Lower lobe of right lung (tissue), 2 donors: Measurements from ENCODE around the gene OCLN. TPM values are rescaled to one million over a fixed set of nuclear protein-coding genes. Genes with fewer than 3 reads are reported as not detected.
A peak's percentile ranks its signal among the peaks of the same experiment; 100 is the strongest.
"Not testable (repeated sequence)": the region's sequence is repeated elsewhere in the genome, so short reads cannot be mapped to it uniquely, and the experiment has no call there.

Experiments used
- ATAC-seq, 2 donors: fragments of 200-7000 bp; cut with Tn5 transposase; one replicate each; pipeline ENCODE4 v1.9.1; 2020 to 2022; ENCODE audit warnings: mild to moderate bottlenecking in 2 of 2, moderate library complexity in 2 of 2
- DNase-seq: peaks from one replicate; pipeline ENCODE4 v3.0.0-alpha.2; 2020
- H3K27ac ChIP-seq: fragments of 200-600 bp; one replicate; pipeline ENCODE4 v1.8.0; 2022
- H3K27me3 ChIP-seq: fragments of 200-600 bp; one replicate; pipeline ENCODE4 v1.8.0; 2022; ENCODE audit warnings: low read depth
- H3K36me3 ChIP-seq: fragments of 200-600 bp; one replicate; pipeline ENCODE4 v1.8.0; 2022; ENCODE audit warnings: mild to moderate bottlenecking
- H3K4me1 ChIP-seq: fragments of 200-600 bp; one replicate; pipeline ENCODE4 v1.8.0; 2022
- H3K4me3 ChIP-seq: fragments of 200-600 bp; one replicate; pipeline ENCODE4 v1.8.0; 2022; ENCODE audit warnings: mild to moderate bottlenecking
- H3K9me3 ChIP-seq: fragments of 200-600 bp; one replicate; pipeline ENCODE4 v1.8.0; 2022
- CTCF ChIP-seq: fragments of 200-600 bp; IDR thresholded peaks from one replicate; pipeline ENCODE4 v1.8.0; 2022; ENCODE audit warnings: antibody characterized with exemption, mild to moderate bottlenecking
- intact Hi-C: fragments of 100-400 bp; cut with DNase I; formaldehyde crosslinking; loops from one replicate; pipeline ENCODE4 v1.11.0; 2022
- total RNA-seq: library from RNA; stranded (reverse); fragmentation: NEBNext Ultra II Directional; extraction: Animal tissue kit (Norgen Biotek cat#: 25700); gene quantifications from one replicate; pipeline ENCODE4 v1.2.1, GENCODE V29; 2021
- donor health status: DM: no; HTN: yes; CAD: no; lungs with severe emphysema.

OCLN gene
- total RNA-seq, 1 donor from 2014 or later: 121 TPM

DNA sequence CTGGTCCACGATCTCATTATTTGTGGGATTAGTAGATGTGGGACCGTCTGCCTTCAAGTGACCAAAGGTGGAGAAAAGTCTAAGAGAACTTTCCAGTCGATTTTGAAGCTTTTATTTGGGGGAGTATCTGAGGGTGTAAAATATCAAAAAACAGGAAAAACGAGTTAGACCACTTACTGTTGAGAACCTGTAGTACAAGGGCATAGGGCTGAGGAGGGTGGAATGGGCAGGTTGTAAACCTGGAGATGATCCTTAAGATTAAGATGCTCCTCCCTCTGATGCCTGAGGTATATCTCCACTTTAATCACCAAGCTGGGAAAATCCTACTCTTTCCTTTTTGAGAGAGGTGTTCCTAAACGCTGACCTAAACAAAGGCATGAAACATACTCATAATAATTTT is 35.4 kb downstream of the OCLN start:
- peak; percentile 72 to 82 for ATAC-seq
- DNase-seq: no peak
- H3K4me3 ChIP-seq: no peak overlapping the region
- H3K4me1 ChIP-seq: peaks cover 39% of the 10 kb centered on the region
- H3K27me3 ChIP-seq: no peaks in the 10 kb centered on the region
- no peak overlapping the region for H3K27ac ChIP-seq
- intact Hi-C loops: no loop called here
- H3K36me3 ChIP-seq: no peaks in the 10 kb centered on the region
- no peaks in the 10 kb centered on the region for H3K9me3 ChIP-seq
- TF ChIP-seq CTCF: no peak

- no peak for ATAC-seq
- intact Hi-C loops: no loop called here
- DNase-seq: no peak
- H3K4me3 ChIP-seq: no peak overlapping the region
- TF ChIP-seq CTCF: no peak
- H3K4me1 ChIP-seq: peaks cover 39% of the 10 kb centered on the region
- H3K27ac ChIP-seq: no peak overlapping the region
- no peaks in the 10 kb centered on the region for H3K36me3 ChIP-seq
- H3K27me3 ChIP-seq: no peaks in the 10 kb centered on the region
- no peaks in the 10 kb centered on the region for H3K9me3 ChIP-seq
Observed at GRCh38 chr5:69528609-69529008, 36.0 kb downstream of the OCLN start.

DNA sequence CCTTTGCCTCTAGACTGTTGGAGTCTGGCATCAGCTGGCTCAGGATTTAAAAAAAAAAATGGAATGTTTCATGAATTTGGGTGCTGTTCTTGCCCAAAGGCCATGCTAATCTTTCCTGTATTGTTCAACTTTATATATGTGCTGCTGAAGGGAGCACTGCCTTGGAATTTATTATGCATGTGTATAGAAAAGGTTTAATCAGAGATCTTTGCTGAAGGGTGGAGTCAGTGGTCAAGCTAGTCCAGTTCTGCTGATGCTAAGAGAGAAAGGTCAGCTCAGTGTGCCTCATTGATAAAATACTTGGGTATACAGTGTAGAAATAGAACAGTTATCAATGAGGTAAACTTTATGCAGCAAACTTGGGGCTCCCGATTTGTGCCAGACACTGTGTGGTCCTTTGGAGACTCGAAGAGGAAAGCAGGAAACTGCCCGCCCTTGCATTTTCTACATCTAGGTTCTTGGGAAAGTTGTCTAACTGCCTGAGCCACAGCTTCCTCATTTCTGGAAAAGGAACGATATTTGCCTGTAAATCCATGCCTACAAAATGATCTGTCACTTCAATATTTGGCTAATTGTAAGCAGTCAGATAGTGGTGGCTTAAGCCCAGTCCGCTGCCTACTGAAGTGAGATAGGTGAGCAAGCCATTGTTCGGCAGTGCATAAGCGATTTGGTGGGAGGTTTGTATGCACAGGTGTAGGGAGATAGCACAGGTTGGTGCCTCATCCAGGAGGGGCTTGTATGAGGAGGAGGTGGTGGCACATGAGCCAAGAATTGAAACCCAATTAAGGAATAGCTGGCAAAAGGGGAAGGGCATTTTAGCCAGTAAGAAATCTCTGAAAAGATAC is 38.2 kb downstream of the OCLN start:
- intact Hi-C loops: no loop called here
- Histone ChIP-seq H3K4me1 (peaks cover 39% of the 10 kb centered on the region), H3K36me3 (no peaks in the 10 kb centered on the region), H3K27ac (peak overlapping the region; percentile 25), H3K9me3 (no peaks in the 10 kb centered on the region), H3K4me3 (no peak overlapping the region), H3K27me3 (no peaks in the 10 kb centered on the region)
- TF ChIP-seq CTCF: no peak
- no peak for ATAC-seq
- no peak for DNase-seq

DNA sequence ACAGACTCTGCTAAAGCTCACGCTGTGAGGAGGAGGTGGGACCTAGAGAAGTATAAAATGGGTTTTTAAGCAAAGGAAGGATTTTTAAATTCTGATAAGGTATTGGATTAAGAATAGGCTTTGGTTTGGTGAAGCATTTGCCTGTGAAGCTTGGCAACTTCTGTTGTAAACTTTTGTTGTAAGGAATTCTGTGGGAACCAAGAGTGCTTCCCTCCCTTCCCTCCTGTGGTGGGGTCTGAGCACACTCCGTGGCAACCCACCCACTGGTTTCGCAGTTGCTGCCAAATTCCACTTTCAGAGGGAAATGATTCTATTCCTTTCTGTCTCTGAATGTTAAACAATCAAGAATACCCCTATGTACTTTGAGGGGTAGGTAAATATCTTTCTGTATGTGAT is 38.8 kb downstream of the OCLN start:
- Histone ChIP-seq H3K27ac (peak overlapping the region; percentile 25), H3K36me3 (no peaks in the 10 kb centered on the region)

GRCh38 chr5:69537911-69538310 is 45.3 kb downstream of the OCLN start:
- H3K36me3 ChIP-seq, H3K9me3 ChIP-seq, intact Hi-C loops, H3K4me3 ChIP-seq, DNase-seq, ATAC-seq, H3K4me1 ChIP-seq, H3K27ac ChIP-seq, H3K27me3 ChIP-seq: not testable (repeated sequence)

More for the DNA sequence above, 38.8 kb downstream of the OCLN start:
- peaks cover 39% of the 10 kb centered on the region for H3K4me1 ChIP-seq
- ATAC-seq (no peak), DNase-seq (no peak)
- intact Hi-C loops: no loop called here
- H3K4me3 ChIP-seq: no peak overlapping the region
- no peak for TF ChIP-seq CTCF
- no peaks in the 10 kb centered on the region for H3K27me3 ChIP-seq
- H3K9me3 ChIP-seq: no peaks in the 10 kb centered on the region

- H3K27ac ChIP-seq, intact Hi-C loops, H3K27me3 ChIP-seq, H3K36me3 ChIP-seq, ATAC-seq, H3K4me3 ChIP-seq, DNase-seq, H3K9me3 ChIP-seq, H3K4me1 ChIP-seq: not testable (repeated sequence)
Observed at GRCh38 chr5:69538735-69539134, 46.1 kb downstream of the OCLN start.

DNA sequence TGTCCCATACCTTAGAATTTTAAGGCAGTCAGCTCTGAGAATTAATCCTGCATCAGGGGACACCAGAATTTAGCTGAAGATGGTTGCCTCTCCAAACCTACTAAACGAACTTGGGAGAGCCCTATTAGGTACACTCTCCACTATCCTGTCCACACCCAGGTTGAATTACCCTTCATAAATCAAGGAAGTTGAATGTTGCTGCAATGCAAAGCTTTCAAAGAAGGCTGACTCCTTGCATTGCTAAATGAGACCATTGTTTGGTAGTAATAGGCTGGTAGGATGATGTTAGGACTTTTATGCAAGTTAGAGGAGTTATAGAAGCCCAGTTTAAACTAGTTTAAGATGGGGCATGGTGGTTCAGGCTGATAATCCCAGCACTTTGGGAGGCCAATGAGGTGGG is 48.8 kb downstream of the OCLN start:
- ATAC-seq, H3K27me3 ChIP-seq, H3K4me1 ChIP-seq, H3K9me3 ChIP-seq, H3K4me3 ChIP-seq, DNase-seq, intact Hi-C loops, H3K27ac ChIP-seq, H3K36me3 ChIP-seq: not testable (repeated sequence)

DNA sequence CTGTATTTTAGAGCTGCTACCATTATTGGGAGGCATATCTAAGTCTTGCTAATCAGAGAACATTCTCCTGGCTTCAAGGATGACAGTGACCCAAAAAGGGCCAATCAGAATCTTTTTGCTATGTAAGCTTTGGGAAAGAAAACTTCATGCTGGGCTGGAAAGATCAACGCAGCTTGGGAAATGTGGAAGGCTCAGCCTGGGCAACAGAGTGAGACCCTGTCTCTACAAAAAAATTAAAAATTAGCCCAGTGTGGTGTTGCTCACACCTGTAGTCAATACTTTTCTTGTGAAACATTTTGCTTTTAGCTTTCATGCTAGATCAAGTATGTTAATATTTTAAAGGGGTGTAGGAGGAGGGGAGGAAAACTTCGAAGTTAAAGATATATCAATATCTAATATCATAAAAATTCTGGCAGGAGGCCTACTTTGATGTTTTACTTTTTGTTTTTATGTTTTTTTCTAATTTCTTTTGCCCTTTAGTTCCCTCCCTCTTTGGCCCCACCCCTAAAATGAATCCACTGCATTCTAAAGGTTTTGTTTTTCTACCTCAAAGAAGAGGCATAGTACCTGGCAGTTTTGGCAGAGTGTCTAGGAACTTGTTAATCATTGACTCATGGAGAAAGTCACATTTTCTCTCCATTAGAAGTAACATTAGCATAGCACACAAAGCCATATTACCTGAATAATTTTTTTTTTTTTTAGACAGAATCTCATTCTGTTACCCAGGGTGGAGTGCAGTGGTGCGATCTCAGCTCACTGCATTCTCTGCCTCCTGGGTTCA is 50.4 kb downstream of the OCLN start:
- H3K27ac ChIP-seq, H3K4me1 ChIP-seq, DNase-seq, H3K4me3 ChIP-seq, H3K9me3 ChIP-seq, H3K36me3 ChIP-seq, intact Hi-C loops, H3K27me3 ChIP-seq: not testable (repeated sequence)
- peak in 1 of 2 donors; percentile 65 for ATAC-seq

DNA sequence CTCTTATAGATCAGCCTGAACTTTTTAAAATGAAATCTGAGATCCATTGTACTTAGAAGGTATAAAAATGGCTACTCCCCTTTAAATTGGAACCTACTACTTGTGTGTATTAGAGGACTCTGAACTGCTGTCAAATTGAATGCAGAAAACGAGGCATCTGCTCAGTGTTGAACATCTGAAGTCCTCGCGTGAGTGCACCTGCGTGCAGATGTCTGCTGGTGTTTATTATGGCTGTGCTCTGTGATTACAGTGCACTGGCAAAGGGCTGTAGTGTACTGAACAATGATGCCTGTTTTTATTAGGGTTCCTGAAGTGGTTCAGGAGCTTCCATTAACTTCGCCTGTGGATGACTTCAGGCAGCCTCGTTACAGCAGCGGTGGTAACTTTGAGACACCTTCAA is 52.0 kb downstream of the OCLN start:
- DNase-seq, H3K4me3 ChIP-seq, H3K27me3 ChIP-seq, H3K27ac ChIP-seq, H3K4me1 ChIP-seq, intact Hi-C loops, ATAC-seq, H3K36me3 ChIP-seq, H3K9me3 ChIP-seq: not testable (repeated sequence)
